Measurements from ENCODE around the gene A2M.

Gene A2M

GRCh38 chr12:9098115-9098452 lies 17.6 kb downstream of the A2M start:
- H3K27ac Mint-ChIP-seq: no peak overlapping the region
- no peaks in the 10 kb centered on the region for H3K4me1 Mint-ChIP-seq

GRCh38 chr12:9096563-9097176 lies 19.0 kb downstream of the A2M start:
- Mint-ChIP-seq H3K27me3 (no peaks in the 10 kb centered on the region), H3K4me1 (no peaks in the 10 kb centered on the region), H3K4me3 (no peak overlapping the region), H3K36me3 (no peaks in the 10 kb centered on the region), H3K27ac (no peak overlapping the region), H3K9me3 (no peaks in the 10 kb centered on the region)
- ATAC-seq (replicated peaks) (no peak), DNase-seq (no peak)

More at GRCh38 chr12:9098115-9098452, 17.6 kb downstream of the A2M start:
- ATAC-seq (replicated peaks) (no peak), DNase-seq (no peak)
- Mint-ChIP-seq H3K9me3 (no peaks in the 10 kb centered on the region), H3K4me3 (no peak overlapping the region), H3K27me3 (no peaks in the 10 kb centered on the region), H3K36me3 (no peaks in the 10 kb centered on the region)

GRCh38 chr12:9095322-9095721 lies 20.4 kb downstream of the A2M start:
- H3K36me3 Mint-ChIP-seq: no peaks in the 10 kb centered on the region
- no peak overlapping the region for H3K27ac Mint-ChIP-seq
- H3K27me3 Mint-ChIP-seq: no peaks in the 10 kb centered on the region
- no peaks in the 10 kb centered on the region for H3K4me1 Mint-ChIP-seq
- no peaks in the 10 kb centered on the region for H3K9me3 Mint-ChIP-seq
- DNase-seq (no peak), ATAC-seq (replicated peaks) (no peak)
- no peak overlapping the region for H3K4me3 Mint-ChIP-seq

GRCh38 chr12:9094512-9095206 lies 21.1 kb downstream of the A2M start:
- Mint-ChIP-seq H3K36me3 (no peaks in the 10 kb centered on the region), H3K4me3 (no peak overlapping the region), H3K4me1 (no peaks in the 10 kb centered on the region), H3K9me3 (no peaks in the 10 kb centered on the region), H3K27ac (no peak overlapping the region), H3K27me3 (no peaks in the 10 kb centered on the region)
- DNase-seq (no peak), ATAC-seq (replicated peaks) (no peak)

- DNase-seq (no peak), ATAC-seq (replicated peaks) (no peak)
- Mint-ChIP-seq H3K4me3 (no peak overlapping the region), H3K36me3 (no peaks in the 10 kb centered on the region), H3K9me3 (no peaks in the 10 kb centered on the region), H3K27me3 (no peaks in the 10 kb centered on the region), H3K27ac (no peak overlapping the region), H3K4me1 (no peaks in the 10 kb centered on the region)
Measured at GRCh38 chr12:9091891-9092598, 23.7 kb downstream of the A2M start.

GRCh38 chr12:9090220-9090619 lies 25.5 kb downstream of the A2M start:
- Mint-ChIP-seq H3K36me3 (no peaks in the 10 kb centered on the region), H3K27ac (no peak overlapping the region), H3K27me3 (no peaks in the 10 kb centered on the region), H3K9me3 (peaks cover 0 to 2% of the 10 kb centered on the region in 2 donors), H3K4me1 (no peaks in the 10 kb centered on the region), H3K4me3 (no peak overlapping the region)
- no peak for ATAC-seq (replicated peaks)
- no peak for DNase-seq

GRCh38 chr12:9087087-9087835 lies 28.5 kb downstream of the A2M start:
- peaks cover 13 to 17% of the 10 kb centered on the region in 2 donors for H3K9me3 Mint-ChIP-seq
- no peak overlapping the region for H3K4me3 Mint-ChIP-seq
- H3K27me3 Mint-ChIP-seq: no peaks in the 10 kb centered on the region
- H3K4me1 Mint-ChIP-seq: no peaks in the 10 kb centered on the region
- peaks cover 6 to 9% of the 10 kb centered on the region in 2 donors for H3K36me3 Mint-ChIP-seq
- ATAC-seq (replicated peaks) (no peak), DNase-seq (no peak)
- no peak overlapping the region for H3K27ac Mint-ChIP-seq

- H3K36me3 Mint-ChIP-seq: peaks cover 6 to 9% of the 10 kb centered on the region in 2 donors
- no peak overlapping the region for H3K4me3 Mint-ChIP-seq
- no peaks in the 10 kb centered on the region for H3K27me3 Mint-ChIP-seq
- no peaks in the 10 kb centered on the region for H3K4me1 Mint-ChIP-seq
- no peak for DNase-seq
- no peak overlapping the region for H3K27ac Mint-ChIP-seq
- peaks cover 17 to 22% of the 10 kb centered on the region in 2 donors for H3K9me3 Mint-ChIP-seq
- no peak for ATAC-seq (replicated peaks)
Measured at GRCh38 chr12:9086087-9086486, 29.6 kb downstream of the A2M start.

- ATAC-seq (replicated peaks) (no peak), DNase-seq (no peak)
- Mint-ChIP-seq H3K27me3 (no peaks in the 10 kb centered on the region), H3K36me3 (peaks cover 6 to 9% of the 10 kb centered on the region in 2 donors), H3K4me1 (no peaks in the 10 kb centered on the region), H3K4me3 (no peak overlapping the region), H3K27ac (no peak overlapping the region), H3K9me3 (peaks cover 17 to 22% of the 10 kb centered on the region in 2 donors)
Measured at GRCh38 chr12:9084417-9084816, 31.3 kb downstream of the A2M start.

- Mint-ChIP-seq H3K4me3 (no peak overlapping the region), H3K4me1 (no peaks in the 10 kb centered on the region), H3K27me3 (no peaks in the 10 kb centered on the region), H3K27ac (no peak overlapping the region), H3K36me3 (peaks cover 6 to 9% of the 10 kb centered on the region in 2 donors), H3K9me3 (peaks cover 17 to 22% of the 10 kb centered on the region in 2 donors)
- DNase-seq: no peak
- no peak for ATAC-seq (replicated peaks)
Measured at GRCh38 chr12:9083793-9084192, 31.9 kb downstream of the A2M start.

- Mint-ChIP-seq H3K36me3 (peaks cover 6 to 9% of the 10 kb centered on the region in 2 donors), H3K4me3 (no peak overlapping the region), H3K9me3 (peaks cover 17 to 24% of the 10 kb centered on the region in 2 donors), H3K4me1 (no peaks in the 10 kb centered on the region), H3K27ac (no peak overlapping the region), H3K27me3 (peaks cover 0 to 4% of the 10 kb centered on the region in 2 donors)
- ATAC-seq (replicated peaks): no peak
- DNase-seq: no peak
Measured at GRCh38 chr12:9081667-9082427, 33.9 kb downstream of the A2M start.

- Mint-ChIP-seq H3K4me3 (no peak overlapping the region), H3K27ac (no peak overlapping the region), H3K4me1 (no peaks in the 10 kb centered on the region), H3K9me3 (peaks cover 17 to 22% of the 10 kb centered on the region in 2 donors), H3K36me3 (peaks cover 6 to 9% of the 10 kb centered on the region in 2 donors), H3K27me3 (peaks cover 0 to 7% of the 10 kb centered on the region in 2 donors)
- ATAC-seq (replicated peaks) (no peak), DNase-seq (no peak)
Measured at GRCh38 chr12:9079883-9080675, 35.6 kb downstream of the A2M start.

GRCh38 chr12:9079082-9079481 lies 36.6 kb downstream of the A2M start:
- Mint-ChIP-seq H3K4me1 (no peaks in the 10 kb centered on the region), H3K27me3 (peaks cover 0 to 11% of the 10 kb centered on the region in 2 donors), H3K36me3 (peaks cover 5 to 6% of the 10 kb centered on the region in 2 donors), H3K27ac (no peak overlapping the region), H3K4me3 (no peak overlapping the region), H3K9me3 (peaks cover 10 to 17% of the 10 kb centered on the region in 2 donors)
- DNase-seq (no peak), ATAC-seq (replicated peaks) (no peak)
